ENCODE measurements around the gene BTBD9.

Gene BTBD9

DNA sequence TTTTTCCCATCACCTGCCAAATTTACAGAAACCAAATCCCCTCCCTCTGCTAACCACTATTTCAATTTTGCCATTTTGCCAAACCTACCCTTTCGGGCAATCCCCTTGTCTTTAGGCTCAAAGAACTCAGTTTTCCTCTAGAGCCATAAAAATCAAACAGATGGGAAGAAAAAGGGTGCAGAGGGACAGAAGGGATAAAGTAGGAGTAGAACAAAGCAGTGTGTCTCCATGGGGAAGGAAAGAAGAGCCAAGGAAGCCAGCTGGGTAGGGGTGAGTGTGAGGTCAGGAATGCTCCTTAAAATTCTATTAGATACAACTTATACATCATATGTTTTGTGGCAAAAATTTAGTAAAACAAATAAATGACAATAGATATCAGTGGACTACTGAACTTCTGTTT lies 316.5 kb downstream of the BTBD9 start:
- DNase-seq: no peak

DNA sequence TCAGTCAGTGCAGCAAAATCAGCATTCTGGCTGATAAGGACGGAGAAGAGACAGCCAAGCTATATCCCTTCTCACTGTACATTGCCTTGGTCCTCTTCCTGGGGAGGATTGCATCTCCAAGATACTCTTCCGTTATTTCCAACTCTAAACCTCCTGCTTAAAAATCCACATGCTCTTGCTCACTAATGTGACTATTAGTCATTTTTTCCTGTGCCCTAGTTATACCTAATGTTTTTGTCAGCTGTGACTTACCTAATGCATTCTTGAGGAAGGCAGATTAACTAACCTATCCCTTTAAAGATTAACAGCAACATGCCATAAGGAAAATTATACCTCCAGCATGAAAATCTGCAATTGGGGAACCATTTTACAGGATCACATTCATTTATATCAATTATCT lies 317.6 kb downstream of the BTBD9 start:
- DNase-seq: no peak

DNA sequence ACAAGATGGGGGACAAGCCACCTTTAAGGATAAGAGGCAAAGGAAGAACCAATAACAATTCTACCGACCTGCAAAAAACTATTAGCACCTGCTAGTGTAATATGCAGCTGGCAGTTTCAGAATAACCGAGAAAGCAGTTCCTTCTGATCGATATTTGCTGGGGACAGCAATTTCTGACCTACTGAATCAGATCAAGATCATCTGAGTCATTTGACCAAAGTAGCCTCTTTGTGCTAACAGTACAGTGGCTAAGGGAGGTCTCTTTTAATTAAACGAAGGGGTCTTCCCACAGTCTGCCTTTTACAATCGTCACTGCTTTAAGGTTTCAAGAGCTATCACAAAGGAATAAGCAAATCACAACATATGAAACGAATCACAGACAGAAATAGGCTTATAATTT lies 318.9 kb downstream of the BTBD9 start:
- no peak for DNase-seq

DNA sequence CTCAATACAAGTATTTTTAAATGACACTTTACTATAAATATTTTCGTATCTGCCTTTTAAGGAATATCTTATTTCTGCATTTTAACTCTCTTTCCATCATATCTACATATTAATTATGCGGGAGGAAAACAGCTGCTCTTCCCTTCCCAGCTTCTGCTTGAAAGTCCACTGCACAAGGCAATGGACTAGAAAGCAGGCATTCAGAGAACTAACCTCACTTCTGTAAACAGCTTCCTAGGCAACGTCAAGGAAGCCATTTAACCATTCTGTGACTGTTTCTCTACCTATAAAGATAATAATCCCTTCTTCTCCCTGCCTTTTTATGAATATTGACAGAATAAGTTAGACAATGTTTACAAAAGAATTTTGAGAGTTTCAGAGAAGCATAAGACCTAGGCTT lies 319.4 kb downstream of the BTBD9 start:
- no peak for DNase-seq

DNA sequence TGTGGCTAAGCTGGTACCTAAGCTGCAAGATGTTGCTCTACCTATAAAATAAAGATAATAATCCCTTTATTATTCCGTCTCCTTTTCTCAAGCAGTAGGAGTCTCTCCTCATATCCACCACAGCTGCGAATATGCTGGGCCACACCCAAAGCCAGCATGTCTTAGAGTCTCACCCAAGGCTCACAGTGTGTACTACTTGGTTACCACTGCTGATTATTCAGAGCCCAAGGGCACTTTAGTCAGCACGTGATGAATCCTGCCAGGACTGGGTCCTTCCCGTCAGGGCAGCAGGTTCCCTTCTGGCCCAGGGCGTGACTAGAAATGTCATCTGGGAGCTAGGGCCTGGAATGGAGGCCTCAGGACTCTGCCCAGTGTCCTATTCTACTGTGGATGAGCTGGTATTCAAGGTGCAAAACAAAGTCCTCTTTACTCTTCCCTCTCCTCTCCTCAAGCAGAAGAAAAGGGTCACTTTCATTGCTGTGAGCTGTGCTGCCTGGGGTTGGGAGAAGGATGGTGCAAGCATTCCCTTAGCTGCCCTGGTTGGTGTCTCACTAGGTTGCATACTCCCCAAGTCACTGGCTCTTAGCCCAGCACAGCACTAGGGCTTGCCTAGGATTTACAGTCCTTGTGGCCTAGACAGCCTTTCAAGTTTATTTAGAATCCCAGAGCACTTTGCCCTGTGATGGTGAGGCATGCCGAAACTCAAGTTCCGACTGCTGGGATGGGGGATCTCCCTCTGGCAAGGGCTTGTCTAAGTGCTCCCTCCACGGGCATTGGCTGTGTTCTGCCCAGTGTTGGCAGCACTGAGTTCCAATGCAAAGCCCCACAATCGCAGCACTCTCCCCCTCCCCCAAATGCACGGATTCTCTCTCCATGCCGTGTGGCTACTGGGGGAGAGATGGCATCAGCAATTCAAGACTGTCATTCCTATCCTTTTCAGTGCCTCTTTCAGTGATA lies 320.2 kb downstream of the BTBD9 start:
- no peak for DNase-seq

DNA sequence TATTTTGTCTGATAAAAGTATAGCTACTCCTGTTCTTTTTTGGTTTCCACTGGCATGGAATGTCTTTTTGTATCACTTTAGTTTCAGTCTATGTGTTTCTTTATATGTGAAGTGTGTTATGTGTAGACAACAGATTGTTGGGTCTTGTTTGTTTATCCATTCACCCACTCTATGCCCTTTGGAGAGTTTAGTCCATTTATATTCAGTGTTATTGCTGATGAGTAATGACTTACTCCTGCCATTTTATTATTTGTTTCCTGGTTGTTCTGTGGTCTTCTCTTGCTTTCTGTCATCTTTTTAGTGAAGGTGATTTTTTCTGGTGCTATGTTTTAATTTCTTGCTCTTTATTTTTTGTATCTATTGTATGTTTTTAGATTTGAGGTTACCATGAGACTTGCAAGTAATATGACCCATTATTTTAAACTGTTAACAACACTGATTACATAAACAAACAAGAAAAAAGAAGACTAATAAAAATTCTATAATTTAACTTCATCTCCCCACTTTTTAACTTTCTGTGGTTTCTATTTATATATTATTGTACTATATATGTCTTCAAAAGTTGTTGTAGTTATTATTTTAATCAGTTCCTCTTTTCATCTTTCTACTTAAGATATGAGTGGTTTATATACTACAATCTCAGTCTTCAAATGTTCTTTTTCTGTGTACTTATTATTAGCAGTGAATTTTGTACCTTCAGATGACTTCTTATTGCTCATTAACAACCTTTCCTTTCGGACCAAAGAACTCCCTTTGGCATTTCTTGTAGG lies 323.4 kb downstream of the BTBD9 start:
- no peak for DNase-seq

DNA sequence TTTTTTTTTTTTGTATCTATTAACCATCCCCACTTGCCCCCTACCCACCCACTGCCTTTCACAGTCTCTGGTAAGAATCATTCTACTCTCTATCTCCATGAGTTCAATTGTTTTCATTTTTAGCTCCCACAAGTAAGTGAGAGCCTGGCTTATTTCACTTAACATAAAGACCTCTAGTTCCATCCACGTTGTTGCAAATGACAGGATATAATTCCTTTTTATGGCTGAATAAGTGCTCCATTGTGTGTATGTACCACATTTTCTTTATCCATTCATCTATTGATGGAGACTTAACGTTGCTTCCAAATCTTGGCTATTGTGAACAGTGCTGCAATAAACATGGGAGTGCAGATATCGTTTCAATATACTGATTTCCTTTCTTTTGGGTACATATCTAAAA lies 328.5 kb downstream of the BTBD9 start:
- DNase-seq: no peak

DNA sequence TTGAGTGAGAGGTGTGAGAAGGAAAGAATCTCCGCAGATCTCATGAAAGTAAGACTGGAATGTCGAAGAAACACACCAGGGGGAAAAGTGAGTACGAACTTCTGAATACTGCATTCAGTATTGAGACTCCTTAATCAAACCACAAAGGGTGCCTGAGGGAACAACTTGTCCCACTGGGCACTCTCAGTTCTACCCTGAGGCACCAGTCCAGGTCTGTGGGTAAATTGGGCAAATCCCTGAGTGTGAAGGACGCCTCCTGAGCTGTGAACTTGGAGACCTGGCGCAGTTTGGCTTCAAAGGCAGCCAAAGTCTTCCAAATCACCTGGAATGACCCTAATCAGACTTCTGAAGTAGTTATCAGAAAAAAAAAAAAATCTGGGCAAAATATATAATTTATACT lies 329.7 kb downstream of the BTBD9 start:
- DNase-seq: no peak

DNA sequence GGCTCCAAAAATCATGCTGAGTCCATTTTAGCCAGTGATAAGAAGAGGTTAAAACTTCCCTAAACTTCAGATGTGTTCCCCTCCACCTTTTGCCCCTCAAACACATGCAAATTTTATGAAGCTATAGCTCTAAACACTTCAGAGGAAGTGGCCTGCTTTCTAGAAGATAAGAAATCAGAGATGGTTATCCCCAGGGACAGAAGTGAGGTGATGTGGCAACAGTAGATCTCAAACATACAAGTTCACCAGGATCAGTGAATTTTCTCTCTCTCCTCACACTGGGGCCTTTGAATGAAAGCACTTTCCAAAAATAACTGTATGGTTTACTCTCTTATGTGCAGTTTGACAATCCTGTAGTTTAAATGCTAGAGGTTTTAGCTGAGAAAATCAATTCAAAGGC lies 332.0 kb downstream of the BTBD9 start:
- DNase-seq: peak; percentile 23

DNA sequence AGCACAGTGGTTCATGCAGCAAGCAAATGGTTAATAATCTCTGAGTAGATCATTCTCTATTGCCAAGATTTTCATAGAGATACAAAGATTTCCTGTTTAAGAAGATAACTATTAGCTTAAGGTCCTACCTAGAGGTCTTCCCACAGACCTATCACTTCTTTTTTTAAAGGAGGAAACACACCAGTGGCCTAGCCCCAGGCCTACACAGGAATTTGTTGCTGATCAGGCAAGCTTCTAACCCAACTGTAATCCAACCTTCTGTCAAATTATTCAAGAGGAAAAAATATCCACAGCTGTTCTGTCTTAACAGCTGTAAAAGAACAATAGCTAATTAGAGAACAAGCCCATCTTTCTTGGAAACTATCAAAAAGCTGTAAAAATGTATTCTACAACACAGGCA lies 332.8 kb downstream of the BTBD9 start:
- DNase-seq: no peak

DNA sequence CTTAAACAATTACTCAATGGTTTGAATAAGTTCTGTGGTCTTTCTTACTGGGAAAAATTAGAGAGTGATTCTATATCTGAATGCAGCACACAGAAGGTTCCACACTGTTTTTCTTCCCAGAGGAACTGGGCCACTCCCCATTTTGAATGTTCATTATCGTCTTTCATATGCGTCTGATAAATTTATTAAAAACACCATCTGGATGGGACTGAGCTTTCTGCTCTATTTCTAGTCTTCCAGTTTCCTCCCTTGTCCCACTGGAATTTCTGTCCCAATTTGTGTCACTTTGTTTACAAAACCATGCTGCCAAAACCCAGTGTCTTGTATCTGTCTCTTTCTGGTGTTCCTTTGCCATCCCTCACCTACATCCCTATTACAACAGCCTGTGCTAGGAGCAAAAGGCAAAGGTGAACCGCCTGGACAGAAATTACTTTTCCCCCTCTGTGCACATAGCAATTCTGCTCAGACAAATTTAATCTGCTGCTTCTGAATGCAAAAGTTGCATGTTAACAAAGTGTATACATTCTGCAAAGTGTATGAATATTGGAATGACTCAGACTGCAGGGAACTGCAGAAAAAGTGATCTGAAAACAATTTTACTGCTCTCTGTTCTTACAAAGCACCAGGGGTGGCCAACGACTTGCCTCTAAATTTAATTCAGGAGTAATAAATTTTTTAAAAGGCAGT lies 333.6 kb downstream of the BTBD9 start:
- no peak for DNase-seq

DNA sequence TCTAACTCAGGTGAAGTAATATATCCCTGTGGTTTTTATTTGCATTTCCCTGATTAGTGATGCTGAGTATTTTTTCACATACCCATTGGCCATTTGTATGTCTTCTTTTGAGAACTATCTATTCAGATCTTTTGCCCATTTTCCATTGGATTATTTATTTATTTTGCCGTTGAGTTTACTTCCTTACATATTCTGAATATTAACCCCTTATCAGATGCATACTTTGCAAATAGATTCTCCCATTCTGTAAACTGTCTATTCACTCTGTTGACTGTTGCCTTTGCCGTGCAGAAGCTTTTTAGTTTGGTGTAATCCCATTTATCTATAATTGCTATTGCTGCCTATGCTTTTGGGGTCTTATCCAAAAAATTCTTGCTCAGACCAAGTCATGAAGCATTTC lies 336.9 kb downstream of the BTBD9 start:
- DNase-seq: no peak

DNA sequence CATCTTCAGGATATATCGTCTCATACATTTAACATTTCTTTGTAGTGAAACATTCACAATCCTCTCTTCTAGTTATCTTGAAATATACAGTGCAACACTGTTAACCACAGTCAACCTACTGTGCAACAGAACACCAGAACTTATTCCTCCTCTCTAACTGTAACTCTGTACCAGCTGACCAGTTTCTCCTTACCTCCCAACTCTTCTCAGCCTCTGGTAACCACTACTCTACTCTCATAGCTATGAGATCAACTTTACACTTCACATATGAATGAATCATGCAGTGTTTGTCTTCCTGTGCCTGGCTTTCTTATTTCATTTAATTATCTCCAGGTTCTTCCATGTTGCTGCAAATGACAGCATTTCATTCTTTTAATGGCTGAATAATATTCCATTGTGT lies 337.6 kb downstream of the BTBD9 start:
- peak; percentile 45 for DNase-seq

DNA sequence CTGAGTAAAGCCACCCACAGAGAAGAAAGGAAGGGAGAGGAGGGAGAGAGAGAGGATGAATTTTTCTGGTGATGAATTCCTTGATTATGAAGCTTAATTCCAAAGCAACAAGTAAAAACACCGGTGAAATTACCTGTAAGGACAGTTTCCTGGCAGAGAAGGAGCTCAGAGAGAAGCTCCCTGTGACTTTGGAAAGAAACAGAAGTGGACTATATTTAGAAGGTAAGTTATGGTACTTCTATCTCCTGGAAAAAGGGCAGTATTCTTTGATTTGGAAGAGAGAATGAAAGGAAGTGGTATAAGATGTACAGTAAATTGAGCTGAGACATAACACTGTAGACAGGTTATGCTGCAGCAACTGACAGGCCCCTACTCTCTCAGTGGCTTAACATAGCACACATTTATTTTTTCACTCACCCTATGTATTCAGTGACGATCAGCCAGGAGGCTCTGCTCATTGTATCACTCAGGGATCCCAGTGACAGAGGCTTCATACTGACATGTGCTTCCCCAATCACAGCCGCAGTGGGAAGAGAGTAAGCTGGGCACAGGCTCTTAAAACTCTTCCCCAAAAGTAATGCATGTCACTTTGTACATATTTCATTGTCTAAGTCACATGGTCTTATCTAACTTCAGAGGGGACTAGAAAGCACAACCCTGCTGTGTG lies 349.5 kb downstream of the BTBD9 start:
- DNase-seq: no peak

DNA sequence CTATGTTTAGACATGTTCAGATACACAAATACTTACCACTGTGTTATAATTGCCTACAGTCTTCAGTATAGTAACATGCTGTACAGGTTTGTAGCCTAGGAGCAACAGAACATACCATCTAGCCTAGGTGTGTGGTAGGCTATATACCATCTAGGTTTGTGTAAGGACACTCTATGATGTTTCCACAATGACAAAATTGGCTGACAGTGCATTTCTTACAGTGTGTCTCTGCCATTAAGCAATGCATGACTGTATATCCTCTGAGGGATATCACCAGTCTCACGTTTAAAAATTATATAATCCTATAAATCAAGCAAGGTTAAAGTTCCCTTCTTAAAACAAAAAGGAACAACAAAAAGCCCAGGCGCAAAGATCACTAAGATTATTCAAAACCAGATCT lies 352.2 kb downstream of the BTBD9 start:
- DNase-seq: no peak

DNA sequence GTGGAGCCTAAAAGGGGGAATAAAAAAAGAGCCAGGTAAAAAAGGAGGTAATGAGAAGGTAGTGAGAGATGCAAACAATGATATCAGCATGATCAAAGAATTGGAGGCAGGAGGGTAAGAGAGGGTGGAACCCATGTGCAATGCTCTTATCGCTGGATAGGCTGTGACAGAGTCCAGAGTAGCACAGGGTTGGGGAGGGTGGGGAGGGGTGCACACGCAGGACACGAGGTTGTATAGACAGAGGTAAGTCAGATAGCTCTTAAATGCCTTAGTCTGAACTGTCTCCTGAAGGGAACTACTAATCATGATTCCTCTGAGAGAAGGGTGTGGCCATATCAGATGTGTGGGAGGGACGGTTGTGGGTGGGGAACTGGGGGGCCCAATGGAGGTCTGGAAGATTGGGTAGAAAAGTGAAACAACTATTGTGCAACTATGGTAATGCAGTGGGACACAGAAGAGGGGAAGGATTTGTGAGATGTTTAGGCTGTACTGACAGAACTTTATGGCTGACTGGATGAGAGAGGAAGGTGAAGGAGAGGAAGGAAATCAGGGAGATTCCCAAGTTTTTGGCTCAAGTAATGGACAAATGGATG lies 354.8 kb downstream of the BTBD9 start:
- DNase-seq: no peak

DNA sequence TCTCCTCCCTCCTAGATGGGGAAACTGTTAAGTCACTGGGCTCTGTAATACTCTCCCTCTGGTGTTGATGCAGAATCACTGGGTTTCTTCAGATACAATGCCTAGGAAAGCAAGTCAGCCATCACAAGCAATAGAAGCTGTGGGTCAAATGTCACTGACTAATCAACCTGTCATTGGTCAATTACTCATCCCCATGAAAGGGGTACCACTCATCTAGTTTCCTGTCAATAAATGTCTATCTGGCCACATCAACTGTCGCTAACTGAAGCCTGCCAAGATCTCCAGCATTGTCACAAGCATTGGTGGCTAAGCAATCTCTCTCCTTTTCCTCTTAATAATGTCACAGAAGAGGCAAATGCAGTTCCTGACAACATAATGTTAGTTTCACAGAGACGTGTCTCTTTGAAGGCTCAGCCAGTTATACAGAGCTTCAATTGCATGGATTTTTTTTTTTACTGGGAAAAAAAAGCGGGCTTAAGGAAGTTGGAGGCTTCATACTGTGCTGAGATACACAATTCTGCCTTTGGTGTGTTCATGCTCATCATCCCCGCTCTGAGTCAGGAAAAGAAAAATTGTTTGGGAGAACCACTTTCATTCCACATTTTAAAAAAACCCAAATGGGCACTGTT lies 355.9 kb downstream of the BTBD9 start:
- peak; percentile 36 for DNase-seq

DNA sequence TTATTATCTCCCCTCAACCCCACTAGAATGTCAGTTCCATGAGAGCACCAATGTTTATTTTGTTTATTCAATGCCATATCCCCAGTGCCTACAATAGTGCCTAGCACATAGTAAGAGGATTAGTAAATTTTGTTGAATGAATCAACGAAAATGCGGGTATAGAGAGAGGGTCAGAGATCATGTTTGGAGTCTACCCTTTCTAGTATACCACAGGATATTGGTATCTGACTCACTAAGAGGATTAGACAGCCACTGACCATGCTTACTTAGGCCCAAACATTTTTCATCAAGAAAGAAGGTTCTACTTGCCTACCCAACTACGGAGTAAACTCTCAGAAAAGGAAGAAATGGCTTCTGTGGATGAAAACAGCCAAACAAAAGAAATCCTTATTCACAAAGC lies 356.8 kb downstream of the BTBD9 start:
- no peak for DNase-seq

DNA sequence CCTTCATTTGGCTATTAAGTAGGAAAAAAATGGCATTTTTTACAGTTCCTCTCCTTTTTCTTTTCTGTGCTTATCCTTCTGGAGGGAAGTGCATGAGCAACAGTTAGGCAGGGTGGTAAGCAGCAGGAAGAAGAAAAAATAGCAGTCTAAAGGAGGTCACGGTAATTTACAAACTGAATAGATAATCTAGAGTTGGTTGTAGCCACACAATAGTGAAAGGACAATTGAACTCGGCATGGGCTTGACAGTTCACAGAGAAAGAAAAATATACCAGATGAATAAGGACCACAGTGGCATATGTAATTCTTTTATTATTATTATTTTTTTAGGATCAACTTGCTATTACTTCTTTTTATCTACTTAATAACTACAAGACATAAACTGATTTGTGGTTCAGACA lies 358.6 kb downstream of the BTBD9 start:
- no peak for DNase-seq

DNA sequence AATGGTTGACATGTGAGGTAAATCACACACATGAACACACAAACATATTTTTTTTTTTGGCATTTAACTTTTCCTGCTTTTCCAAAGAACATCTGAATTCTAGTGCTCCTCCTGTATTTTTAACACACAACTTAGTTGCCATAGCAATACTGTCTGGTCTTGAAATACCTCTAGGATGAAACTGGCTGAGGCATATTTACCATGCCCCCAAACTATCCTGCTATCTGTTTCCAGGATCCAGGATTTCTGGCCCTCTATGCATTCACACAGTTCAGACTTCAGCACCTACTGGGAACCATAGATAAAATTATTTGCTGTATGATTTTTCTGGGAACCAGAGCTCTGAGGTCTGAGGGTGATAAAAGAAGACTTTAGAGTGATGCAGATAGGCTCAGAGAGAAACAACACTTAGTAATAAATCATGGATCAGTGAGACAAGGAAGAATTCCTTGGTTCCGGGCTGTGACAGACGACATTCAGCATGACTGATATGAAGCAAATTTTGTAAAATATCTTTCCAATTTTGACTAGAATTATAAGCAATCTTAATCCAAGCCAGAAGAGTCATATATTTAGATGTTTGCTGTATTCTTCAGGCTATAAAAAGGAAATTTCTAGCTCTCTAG lies 359.7 kb downstream of the BTBD9 start:
- peak; percentile 34 for DNase-seq

DNA sequence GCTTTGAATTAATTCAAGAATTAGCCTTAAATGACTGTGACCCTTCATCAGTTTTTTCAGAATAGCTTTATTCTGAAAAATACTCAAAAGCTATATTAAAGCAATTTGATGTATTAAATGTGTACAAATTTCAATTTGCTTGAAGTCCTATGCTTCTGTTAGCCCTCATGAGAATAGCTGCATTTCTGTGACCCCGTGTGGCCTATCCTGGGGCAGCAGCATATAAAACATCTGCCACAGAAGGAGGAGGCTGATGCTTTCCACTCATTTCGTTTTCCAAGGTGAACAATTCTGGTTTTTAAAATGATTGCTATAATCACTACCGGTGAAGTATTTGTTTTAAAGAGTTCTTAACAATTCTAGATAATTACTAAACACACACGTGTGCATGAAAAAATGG lies 360.3 kb downstream of the BTBD9 start:
- DNase-seq: no peak

DNA sequence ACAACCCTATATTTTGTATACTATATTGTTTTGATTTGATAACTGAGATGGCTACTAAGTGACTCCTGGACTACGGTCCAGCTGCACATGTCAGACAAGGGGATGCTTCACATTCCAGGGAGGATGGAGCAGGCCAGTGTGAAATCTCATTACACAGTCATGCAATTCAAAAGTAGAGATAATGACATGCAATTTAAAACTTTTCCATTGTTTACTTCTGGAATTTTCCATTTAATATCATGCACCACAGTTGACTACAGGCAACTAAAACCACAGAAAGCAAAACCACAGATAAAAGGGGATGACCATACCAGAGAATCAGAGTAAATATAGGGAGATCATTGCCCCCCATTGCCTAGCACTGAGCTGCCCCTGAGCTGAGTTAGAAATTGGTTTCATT lies 366.4 kb downstream of the BTBD9 start:
- peak; percentile 53 for DNase-seq
